ENCODE data around the gene BTBD19.
A peak's percentile ranks its signal among the peaks of the same experiment; 100 is the strongest.
"Not testable (repeated sequence)": the region's sequence is repeated elsewhere in the genome, so short reads cannot be mapped to it uniquely, and the experiment has no call there.

The BTBD19 gene

DNA sequence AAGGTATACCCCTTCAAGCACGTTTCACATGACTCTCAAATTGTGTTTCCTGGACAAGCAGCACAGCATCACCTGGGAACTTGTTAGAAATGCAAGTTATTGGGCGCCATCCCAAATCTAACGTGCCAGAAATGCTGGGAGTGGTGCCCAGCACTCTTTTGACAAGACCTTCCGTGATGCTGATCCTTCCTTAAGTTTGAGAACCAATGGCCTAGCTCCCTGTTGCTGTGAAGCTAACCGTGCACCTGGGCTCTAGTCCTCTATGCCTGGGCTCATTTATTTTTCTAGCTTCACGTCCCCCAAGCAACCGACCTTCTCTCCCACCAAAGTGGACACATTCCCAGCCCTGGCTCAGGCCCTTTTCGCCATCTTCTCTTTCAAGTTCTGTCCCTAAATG, 24.6 kb upstream of the BTBD19 start:
- no peaks in the 10 kb centered on the region for H3K27me3 Mint-ChIP-seq
- peak overlapping the region; percentile 59 for H3K4me3 Mint-ChIP-seq
- no peaks in the 10 kb centered on the region for H3K9me3 Mint-ChIP-seq
- ATAC-seq (replicated peaks; ENCODE audit: extremely low read depth, poor library complexity, severe bottlenecking) (no peak), DNase-seq (ENCODE audit: low spot score in 2 of 2) (no peak)
- peaks cover 31% of the 10 kb centered on the region for H3K36me3 Mint-ChIP-seq (ENCODE audit: insufficient read depth)
- peaks cover 27% of the 10 kb centered on the region for H3K4me1 Mint-ChIP-seq
- peak overlapping the region; percentile 53 for H3K27ac Mint-ChIP-seq (ENCODE audit: low read depth)

DNA sequence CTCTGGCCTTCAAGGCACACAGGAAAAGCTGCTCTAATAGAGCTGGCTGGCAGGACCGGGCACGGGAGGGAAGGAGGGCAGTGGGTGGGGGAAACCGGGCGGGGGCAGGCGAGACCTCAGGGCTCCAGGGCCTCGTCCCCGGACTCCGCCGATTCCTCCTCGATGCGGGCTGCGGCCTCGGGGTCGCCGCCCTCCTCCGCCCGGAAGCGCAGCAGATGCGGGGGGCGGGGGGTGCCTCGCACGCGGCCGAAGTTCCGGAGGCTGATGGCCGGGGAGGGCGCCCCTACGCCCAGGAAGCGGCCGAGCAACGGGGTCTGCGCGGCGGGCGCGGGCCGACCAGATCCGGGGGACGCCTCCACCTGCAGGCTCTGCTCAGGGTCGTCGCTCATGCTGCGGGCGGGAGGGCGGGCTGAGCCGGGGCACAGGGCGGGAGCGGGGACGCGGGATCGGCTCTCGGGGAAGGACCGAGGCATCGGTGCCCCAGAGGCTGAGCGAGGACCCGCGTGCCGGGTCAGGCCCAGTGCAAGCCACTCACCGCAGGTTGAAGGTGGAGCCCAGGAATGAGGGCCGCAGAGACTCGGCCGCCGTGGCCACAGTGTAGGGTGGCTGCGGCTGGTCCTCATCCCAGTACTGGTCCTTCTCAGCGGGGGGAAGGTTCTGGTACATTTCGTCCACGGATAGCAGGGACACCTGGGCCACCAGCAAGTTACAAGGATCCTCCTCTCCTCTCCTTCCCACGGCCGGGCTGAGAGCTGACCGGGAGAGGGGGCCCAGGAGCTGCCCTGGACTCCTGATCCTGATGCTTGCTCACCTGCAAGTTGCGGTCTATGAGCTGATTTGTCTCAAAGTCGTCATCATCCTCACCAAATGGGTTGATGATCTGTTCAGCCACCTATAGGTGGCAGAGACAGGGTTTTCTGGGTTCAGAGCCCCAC, 24.0 kb upstream of the BTBD19 start:
- Mint-ChIP-seq H3K4me1 (peaks cover 27% of the 10 kb centered on the region), H3K9me3 (no peaks in the 10 kb centered on the region), H3K4me3 (peak overlapping the region; percentile 71), H3K27me3 (no peaks in the 10 kb centered on the region), H3K27ac (ENCODE audit: low read depth) (peak overlapping the region; percentile 87), H3K36me3 (ENCODE audit: insufficient read depth) (peaks cover 24% of the 10 kb centered on the region)
- ATAC-seq (replicated peaks; ENCODE audit: extremely low read depth, poor library complexity, severe bottlenecking) (peak; percentile 25), DNase-seq (ENCODE audit: low spot score in 2 of 2) (no peak)

DNA sequence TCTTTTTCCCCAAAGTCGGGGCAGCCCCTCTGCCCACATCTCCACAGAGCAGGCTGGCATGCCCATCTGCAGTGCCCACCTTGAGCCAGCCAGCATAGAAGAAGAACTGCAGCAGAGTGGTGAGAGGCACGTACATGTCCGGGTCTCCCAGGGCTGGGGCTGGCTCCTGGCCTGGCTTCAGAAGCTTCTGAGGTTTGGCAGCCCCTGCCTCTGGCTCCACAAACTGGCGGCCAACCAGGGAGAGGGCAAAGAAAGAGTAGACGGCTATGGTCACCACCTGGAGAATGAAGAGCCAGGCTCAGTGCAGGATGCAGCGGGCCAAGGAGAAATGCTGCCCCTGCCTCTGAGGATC, 23.3 kb upstream of the BTBD19 start:
- no peak for ATAC-seq (replicated peaks; ENCODE audit: extremely low read depth, poor library complexity, severe bottlenecking)
- no peak for DNase-seq (ENCODE audit: low spot score in 2 of 2)
- H3K27me3 Mint-ChIP-seq = no peaks in the 10 kb centered on the region
- peaks cover 27% of the 10 kb centered on the region for H3K4me1 Mint-ChIP-seq
- peaks cover 20% of the 10 kb centered on the region for H3K36me3 Mint-ChIP-seq (ENCODE audit: insufficient read depth)
- peak overlapping the region; percentile 71 for H3K4me3 Mint-ChIP-seq
- peak overlapping the region; percentile 87 for H3K27ac Mint-ChIP-seq (ENCODE audit: low read depth)
- no peaks in the 10 kb centered on the region for H3K9me3 Mint-ChIP-seq

DNA sequence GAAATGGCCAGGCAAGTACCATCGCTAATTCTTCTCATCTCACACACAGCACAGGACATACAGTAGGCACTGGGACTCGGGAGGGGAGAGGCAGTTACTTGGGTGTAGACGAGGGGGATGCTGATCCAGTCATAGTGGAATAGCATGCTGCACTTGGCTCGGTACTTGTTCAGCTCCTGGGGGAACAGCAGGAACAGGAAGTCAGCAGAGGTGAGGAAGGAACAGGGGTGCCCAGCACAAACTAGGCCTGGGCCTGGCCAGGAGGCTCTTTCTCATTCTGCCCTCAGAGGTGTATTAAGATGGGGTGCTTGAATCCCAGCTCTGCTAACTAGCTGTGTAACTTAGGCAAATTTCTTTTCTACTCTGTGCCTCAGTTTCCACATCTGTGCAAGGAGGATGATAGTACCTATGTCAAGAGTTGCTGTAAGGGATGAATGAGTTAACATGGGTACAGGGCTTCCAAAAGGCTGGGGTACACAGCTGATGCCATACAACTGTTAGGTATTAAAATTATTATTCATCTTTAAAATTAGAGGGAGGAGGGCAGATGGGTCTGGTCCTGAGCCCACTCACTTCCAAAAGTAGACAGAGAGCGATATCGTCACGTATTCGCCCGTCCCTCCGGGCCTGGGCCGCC, 22.7 kb upstream of the BTBD19 start:
- Mint-ChIP-seq H3K9me3 (no peaks in the 10 kb centered on the region), H3K36me3 (ENCODE audit: insufficient read depth) (peaks cover 16% of the 10 kb centered on the region), H3K4me3 (peak overlapping the region; percentile 71), H3K27ac (ENCODE audit: low read depth) (peak overlapping the region; percentile 87), H3K4me1 (peaks cover 27% of the 10 kb centered on the region), H3K27me3 (no peaks in the 10 kb centered on the region)
- DNase-seq (ENCODE audit: low spot score in 2 of 2) = no peak
- no peak for ATAC-seq (replicated peaks; ENCODE audit: extremely low read depth, poor library complexity, severe bottlenecking)

DNA sequence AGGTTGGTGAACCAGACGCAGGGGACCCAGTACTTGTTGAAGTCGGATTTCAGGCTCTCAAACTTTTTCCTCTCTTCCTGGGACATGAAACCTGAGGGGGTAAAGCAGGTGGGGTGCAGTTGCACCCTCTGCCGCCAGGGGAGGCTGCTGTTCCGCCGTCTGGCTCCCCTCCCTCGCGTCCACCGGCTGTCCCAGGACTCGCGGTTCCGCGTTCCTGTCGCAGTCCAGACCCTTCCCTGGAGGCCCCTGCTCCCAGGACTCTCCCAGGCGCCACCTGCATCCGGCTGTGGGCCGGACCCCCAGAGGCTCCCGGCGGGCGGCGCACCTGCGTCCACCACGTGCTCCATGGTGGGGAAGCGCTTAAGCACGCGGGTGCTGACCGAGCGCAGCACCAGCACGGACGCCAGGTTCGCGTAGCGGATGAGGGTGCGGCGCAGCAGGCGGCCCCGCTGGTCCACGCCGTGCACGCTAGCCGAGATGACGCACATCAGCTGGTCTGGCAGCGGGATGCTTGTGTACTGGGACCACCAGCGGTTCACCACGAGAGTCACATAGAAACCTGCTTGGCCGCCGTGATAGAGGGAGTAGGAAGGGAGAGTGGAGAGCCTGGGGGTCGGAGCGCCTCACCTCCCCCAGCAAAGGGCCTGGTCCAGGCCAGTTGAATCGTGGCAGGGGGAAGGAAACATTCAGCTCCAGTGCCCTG, 22.0 kb upstream of the BTBD19 start:
- peaks cover 27% of the 10 kb centered on the region for H3K4me1 Mint-ChIP-seq
- H3K27me3 Mint-ChIP-seq = no peaks in the 10 kb centered on the region
- H3K36me3 Mint-ChIP-seq (ENCODE audit: insufficient read depth) = peaks cover 9% of the 10 kb centered on the region
- H3K9me3 Mint-ChIP-seq = no peaks in the 10 kb centered on the region
- peak; percentile 73 for ATAC-seq (replicated peaks; ENCODE audit: extremely low read depth, poor library complexity, severe bottlenecking)
- H3K4me3 Mint-ChIP-seq = peak overlapping the region; percentile 71
- H3K27ac Mint-ChIP-seq (ENCODE audit: low read depth) = peak overlapping the region; percentile 87
- peak; percentile 71 to 78 for DNase-seq (ENCODE audit: low spot score in 2 of 2)

DNA sequence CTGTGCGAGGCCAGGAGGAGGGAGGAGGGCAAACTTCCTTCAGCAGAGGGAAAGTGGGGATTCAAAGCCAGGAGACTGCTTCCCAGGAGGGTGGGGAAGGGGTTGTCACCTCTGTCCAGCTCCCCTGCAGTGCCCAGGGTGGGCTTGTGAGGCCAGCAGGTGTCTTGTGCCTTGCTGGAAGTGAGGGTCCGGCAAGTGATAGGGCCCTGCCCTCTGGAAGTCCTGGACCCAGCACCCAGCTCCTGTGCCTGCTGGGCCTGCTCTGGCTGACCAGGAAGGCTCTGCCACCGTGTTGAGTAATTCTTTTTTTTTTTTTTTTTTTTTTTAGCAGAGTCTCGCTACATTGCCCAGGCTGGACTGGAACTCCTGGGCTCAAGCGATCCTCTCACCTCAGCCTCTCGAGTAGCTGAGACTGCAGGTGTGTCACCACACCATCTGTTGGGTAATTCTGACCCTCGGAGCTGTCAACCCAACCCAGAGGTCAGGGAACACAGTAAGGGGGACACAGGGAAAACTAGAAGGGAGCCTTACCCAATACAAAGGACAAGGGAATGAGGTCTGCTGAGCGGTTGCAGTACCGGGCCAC, 21.4 kb upstream of the BTBD19 start:
- peaks cover 5% of the 10 kb centered on the region for H3K36me3 Mint-ChIP-seq (ENCODE audit: insufficient read depth)
- no peaks in the 10 kb centered on the region for H3K27me3 Mint-ChIP-seq
- DNase-seq (ENCODE audit: low spot score in 2 of 2) = no peak
- H3K27ac Mint-ChIP-seq (ENCODE audit: low read depth) = peak overlapping the region; percentile 87
- peak overlapping the region; percentile 71 for H3K4me3 Mint-ChIP-seq
- peaks cover 27% of the 10 kb centered on the region for H3K4me1 Mint-ChIP-seq
- H3K9me3 Mint-ChIP-seq = no peaks in the 10 kb centered on the region
- ATAC-seq (replicated peaks; ENCODE audit: extremely low read depth, poor library complexity, severe bottlenecking) = no peak

DNA sequence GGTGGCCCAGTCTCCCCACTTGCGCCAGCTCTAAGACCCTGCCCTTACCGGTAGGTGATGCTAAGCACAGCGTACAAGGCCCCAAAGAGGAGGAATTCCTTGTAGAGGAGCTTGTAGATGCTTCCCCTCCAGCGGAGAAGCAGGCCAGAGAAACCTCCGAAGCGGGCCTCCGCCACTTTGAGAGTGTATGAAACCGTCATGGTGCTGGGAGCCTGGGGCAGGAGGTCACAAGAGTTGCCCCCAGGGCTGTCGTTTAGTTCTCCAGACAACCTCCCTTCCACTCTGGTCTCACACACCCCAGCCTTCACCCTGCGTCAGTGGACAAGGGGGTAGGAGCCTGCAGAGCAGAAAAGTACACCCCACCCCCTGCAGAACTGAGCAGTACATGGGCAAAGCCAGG, 20.8 kb upstream of the BTBD19 start:
- no peak for ATAC-seq (replicated peaks; ENCODE audit: extremely low read depth, poor library complexity, severe bottlenecking)
- H3K9me3 Mint-ChIP-seq = no peaks in the 10 kb centered on the region
- no peak overlapping the region for H3K27ac Mint-ChIP-seq (ENCODE audit: low read depth)
- no peak for DNase-seq (ENCODE audit: low spot score in 2 of 2)
- no peak overlapping the region for H3K4me3 Mint-ChIP-seq
- H3K36me3 Mint-ChIP-seq (ENCODE audit: insufficient read depth) = peaks cover 5% of the 10 kb centered on the region
- peaks cover 27% of the 10 kb centered on the region for H3K4me1 Mint-ChIP-seq
- no peaks in the 10 kb centered on the region for H3K27me3 Mint-ChIP-seq

DNA sequence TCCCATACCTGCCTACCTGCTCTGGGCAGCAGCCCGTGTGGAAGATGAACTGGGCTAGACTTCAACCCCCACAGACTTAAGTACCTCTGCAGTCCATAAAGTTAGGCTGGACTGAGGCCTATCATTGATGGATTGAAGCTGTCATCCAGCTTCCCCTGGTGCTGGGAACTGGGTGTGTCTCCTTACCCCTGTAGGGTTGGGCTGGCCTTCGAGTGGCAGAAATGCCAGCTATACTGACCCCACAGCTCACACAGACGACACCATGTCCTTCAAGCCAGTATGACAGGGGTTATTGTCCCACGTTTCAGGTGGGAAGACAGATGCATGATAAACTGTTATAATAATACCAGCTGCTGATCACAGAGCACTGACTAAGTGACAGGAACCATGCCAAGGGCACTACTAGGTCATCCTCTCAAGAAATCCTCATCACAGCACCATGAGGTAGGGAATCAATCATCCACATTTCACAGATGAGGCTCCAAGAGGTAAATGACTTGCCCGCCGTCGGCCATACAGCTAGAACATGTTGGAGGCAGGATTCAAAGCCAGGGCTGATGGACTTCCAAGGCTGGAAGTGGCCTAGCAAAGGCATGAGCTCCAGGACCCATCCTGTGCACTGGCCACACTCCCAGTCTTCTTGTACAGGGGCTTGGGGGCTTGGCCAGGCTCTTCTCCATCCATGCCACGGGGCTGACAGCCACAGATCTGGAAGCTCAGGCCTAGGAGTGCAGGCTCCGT, 20.0 kb upstream of the BTBD19 start, which contains the start of gene BEST4:
Gene BEST4 (minus strand): TSS at position 51 of the 741 bp plus-strand sequence. CDS start 465 bp downstream, outside the sequence.
- Mint-ChIP-seq H3K4me1 (peaks cover 27% of the 10 kb centered on the region), H3K36me3 (ENCODE audit: insufficient read depth) (peaks cover 5% of the 10 kb centered on the region), H3K27ac (ENCODE audit: low read depth) (peak within 1 kb of the TSS; percentile 65), H3K27me3 (no peaks in the 10 kb centered on the region), H3K4me3 (no peak within 1 kb of the TSS), H3K9me3 (no peaks in the 10 kb centered on the region)
- no peak for DNase-seq (ENCODE audit: low spot score in 2 of 2)
- no peak for ATAC-seq (replicated peaks; ENCODE audit: extremely low read depth, poor library complexity, severe bottlenecking)

DNA sequence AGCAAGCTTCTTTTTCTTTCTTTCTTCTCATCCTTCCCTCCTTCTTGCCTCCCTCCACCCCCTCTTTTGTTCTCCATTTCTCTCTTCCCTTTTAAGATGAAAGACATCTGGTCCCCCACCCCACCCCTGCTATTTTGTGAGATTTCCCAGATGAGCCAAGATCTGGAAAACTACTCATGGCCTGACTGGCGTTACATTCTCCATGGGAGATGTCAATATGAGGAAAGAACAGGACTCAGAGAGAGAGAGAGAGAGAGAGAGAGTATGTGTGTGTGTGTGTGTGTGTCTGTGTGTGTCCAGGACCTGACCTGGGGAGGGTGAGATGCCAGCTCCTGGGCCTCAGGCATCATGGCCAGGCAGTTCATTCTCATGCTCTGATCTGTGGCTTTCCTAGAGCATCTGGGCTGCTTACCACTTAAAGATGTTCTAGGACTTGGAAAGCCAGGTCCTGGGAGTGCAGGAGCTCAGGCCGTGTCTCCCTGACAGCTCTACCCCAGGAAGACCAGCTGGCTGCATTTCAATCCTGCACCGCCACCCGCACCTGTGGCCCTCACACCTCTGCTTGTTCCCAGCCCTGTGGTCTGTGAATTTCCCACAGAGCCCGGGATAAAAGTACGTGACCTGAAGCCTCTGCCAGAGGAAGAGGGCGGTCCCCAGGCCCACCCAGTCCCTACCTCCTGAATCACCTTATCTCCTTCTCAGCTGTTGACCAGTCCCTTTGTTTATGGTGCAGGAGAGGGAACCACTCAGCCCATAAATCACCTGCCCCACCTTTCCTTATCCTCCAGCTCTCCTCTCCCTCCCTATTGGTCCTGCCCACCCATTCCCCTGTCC, 17.1 kb upstream of the BTBD19 start:
- Mint-ChIP-seq H3K36me3 (ENCODE audit: insufficient read depth) (peaks cover 4% of the 10 kb centered on the region), H3K4me3 (no peak overlapping the region), H3K27ac (ENCODE audit: low read depth) (no peak overlapping the region), H3K4me1 (peaks cover 6% of the 10 kb centered on the region), H3K27me3 (no peaks in the 10 kb centered on the region), H3K9me3 (no peaks in the 10 kb centered on the region)
- DNase-seq (ENCODE audit: low spot score in 2 of 2) = no peak
- no peak for ATAC-seq (replicated peaks; ENCODE audit: extremely low read depth, poor library complexity, severe bottlenecking)

DNA sequence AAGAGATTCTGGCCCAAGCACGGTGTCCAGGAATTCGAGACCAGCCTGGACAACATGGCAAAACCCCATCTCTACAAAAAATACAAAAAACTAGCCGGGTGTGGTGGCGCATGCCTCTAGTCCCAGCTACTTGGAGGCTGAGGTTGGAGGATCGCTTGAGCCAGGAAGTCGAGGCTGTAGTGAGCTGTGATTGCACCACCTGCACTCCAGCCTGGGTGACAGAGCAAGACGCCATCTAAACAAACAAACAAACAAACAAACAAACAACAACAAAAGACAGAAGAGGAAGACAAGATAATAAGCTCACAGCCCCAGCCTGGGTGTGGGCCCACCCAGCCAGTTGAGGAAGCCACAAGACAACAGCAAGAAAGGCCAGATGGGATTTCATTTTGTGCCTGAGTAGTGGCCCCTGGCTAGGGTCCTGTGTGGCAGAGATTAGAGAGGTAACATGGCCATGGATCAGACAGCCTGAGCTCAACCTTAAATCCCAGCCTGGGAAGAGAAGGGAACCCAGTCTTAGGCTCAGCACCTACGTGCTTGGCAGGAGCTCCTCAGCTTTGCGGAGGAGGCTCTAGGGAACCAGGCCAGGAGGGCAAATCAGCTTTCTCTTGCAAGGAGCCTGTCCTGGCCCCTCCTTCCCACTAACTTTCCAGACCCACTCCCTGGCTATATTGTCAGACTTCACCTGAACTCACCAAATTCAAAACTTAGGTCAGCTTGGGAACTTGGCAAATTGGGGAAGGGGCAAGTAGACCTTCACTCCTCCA, 15.4 kb upstream of the BTBD19 start:
- ATAC-seq (replicated peaks; ENCODE audit: extremely low read depth, poor library complexity, severe bottlenecking) (no peak), DNase-seq (ENCODE audit: low spot score in 2 of 2) (no peak)
- no peaks in the 10 kb centered on the region for H3K27me3 Mint-ChIP-seq
- no peak overlapping the region for H3K4me3 Mint-ChIP-seq
- no peak overlapping the region for H3K27ac Mint-ChIP-seq (ENCODE audit: low read depth)
- H3K4me1 Mint-ChIP-seq = no peaks in the 10 kb centered on the region
- no peaks in the 10 kb centered on the region for H3K9me3 Mint-ChIP-seq
- no peaks in the 10 kb centered on the region for H3K36me3 Mint-ChIP-seq (ENCODE audit: insufficient read depth)

DNA sequence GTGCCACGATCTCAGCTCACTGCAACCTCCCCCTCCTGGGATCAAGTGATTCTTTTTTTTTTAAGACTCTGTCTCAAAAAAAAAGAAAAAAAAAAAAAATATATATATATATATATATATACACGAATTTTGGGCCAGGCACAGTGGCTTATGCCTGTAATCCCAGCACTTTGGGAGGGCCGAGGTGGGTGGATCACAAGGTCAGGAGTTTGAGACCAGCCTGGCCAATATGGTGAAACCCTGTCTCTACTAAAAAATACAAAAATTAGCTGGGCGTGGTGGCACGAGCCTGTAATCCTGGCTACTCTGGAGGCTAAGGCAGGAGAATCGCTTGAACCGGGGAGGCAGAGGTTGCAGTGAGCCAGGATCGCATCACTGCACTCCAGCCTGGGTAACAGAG, 10.4 kb upstream of the BTBD19 start:
- not testable (repeated sequence) for H3K27ac Mint-ChIP-seq (ENCODE audit: low read depth); H3K27me3 Mint-ChIP-seq; H3K9me3 Mint-ChIP-seq; DNase-seq (ENCODE audit: low spot score in 2 of 2); H3K4me3 Mint-ChIP-seq; ATAC-seq (replicated peaks; ENCODE audit: extremely low read depth, poor library complexity, severe bottlenecking)
- Mint-ChIP-seq H3K36me3 (ENCODE audit: insufficient read depth) (peaks cover 25% of the 10 kb centered on the region), H3K4me1 (peaks cover 23% of the 10 kb centered on the region)

Measured in central memory CD8-positive, alpha-beta T cell (primary cell).